Astrocyte of the hippocampus (primary cell): Measurements from ENCODE around the gene IL19.

ENCODE experiments used
- DNase-seq: peaks from one replicate; pipeline ENCODE4 v3.0.0; 2011; ENCODE audit warnings: low read depth, low spot score

Gene IL19

GRCh38 chr1:206798384-206798996 is 27.9 kb downstream of the IL19 start:
- DNase-seq: no peak

GRCh38 chr1:206799311-206799710 is 28.7 kb downstream of the IL19 start:
- no peak for DNase-seq

GRCh38 chr1:206800411-206800810 is 29.8 kb downstream of the IL19 start:
- no peak for DNase-seq

- DNase-seq: no peak
These were observed 30.3 kb downstream of the IL19 start for GRCh38 chr1:206800891-206801290.

- no peak for DNase-seq
These were observed 30.9 kb downstream of the IL19 start for GRCh38 chr1:206801467-206801866.

GRCh38 chr1:206802401-206802800 is 31.8 kb downstream of the IL19 start:
- DNase-seq: no peak

GRCh38 chr1:206803221-206803730 is 32.7 kb downstream of the IL19 start:
- DNase-seq: no peak

GRCh38 chr1:206804156-206804737 is 33.7 kb downstream of the IL19 start:
- DNase-seq: no peak

GRCh38 chr1:206805357-206805756 is 34.8 kb downstream of the IL19 start:
- DNase-seq: no peak

- DNase-seq: peak; percentile 34
These were observed 38.0 kb downstream of the IL19 start for GRCh38 chr1:206808615-206809014.

GRCh38 chr1:206809504-206810084 is 39.0 kb downstream of the IL19 start:
- DNase-seq: peak; percentile 32

GRCh38 chr1:206812471-206812870 is 41.9 kb downstream of the IL19 start:
- no peak for DNase-seq

- DNase-seq: peak; percentile 61
These were observed 44.3 kb downstream of the IL19 start for GRCh38 chr1:206814716-206815341.

GRCh38 chr1:206816390-206817287 is 46.1 kb downstream of the IL19 start:
- no peak for DNase-seq

GRCh38 chr1:206821493-206821892 is 50.9 kb downstream of the IL19 start:
- no peak for DNase-seq

- DNase-seq: no peak
These were observed 53.2 kb downstream of the IL19 start for GRCh38 chr1:206823727-206824126.

- no peak for DNase-seq
These were observed 53.8 kb downstream of the IL19 start for GRCh38 chr1:206824331-206824730.

- no peak for DNase-seq
These were observed 55.8 kb downstream of the IL19 start for GRCh38 chr1:206826394-206826793.

GRCh38 chr1:206828061-206828460 is 57.5 kb downstream of the IL19 start:
- DNase-seq: no peak

- DNase-seq: no peak
These were observed 58.2 kb downstream of the IL19 start for GRCh38 chr1:206828765-206829164.

GRCh38 chr1:206829282-206829681 is 58.7 kb downstream of the IL19 start:
- no peak for DNase-seq

GRCh38 chr1:206829875-206830274 is 59.3 kb downstream of the IL19 start:
- DNase-seq: no peak
